Astrocyte of the spinal cord (primary cell): ENCODE data around the gene NFATC1.
"Not testable (repeated sequence)": the region's sequence is repeated elsewhere in the genome, so short reads cannot be mapped to it uniquely, and the experiment has no call there.

Source experiments
- DNase-seq: peaks from one replicate; pipeline ENCODE4 v3.0.0; 2011; ENCODE audit warnings: low read depth, low spot score
- H3K4me3 ChIP-seq: 2 replicates; pipeline ENCODE4 v1.5.1; 2011; ENCODE audit warnings: low read depth, mild to moderate bottlenecking, low read length, moderate library complexity
- CTCF ChIP-seq: IDR thresholded peaks from 2 replicates; pipeline ENCODE4 v1.5.1; 2012; ENCODE audit warnings: low read depth, mild to moderate bottlenecking, low read length, inconsistent platforms
- in situ Hi-C: cut with HindIII; loops from 2 replicates; pipeline ENCODE4 v1.10.0; 2017; ENCODE audit warnings: low sequenced_read_pairs

Gene NFATC1

GRCh38 chr18:79374408-79375171 lies 21.1 kb upstream of the NFATC1 start:
- in situ Hi-C loops: no loop called here
- DNase-seq: no peak
- TF ChIP-seq CTCF: no peak
- no peak overlapping the region for H3K4me3 ChIP-seq

GRCh38 chr18:79375441-79376154 lies 20.1 kb upstream of the NFATC1 start:
- no peak for DNase-seq
- no peak for TF ChIP-seq CTCF
- in situ Hi-C loops: no loop called here
- H3K4me3 ChIP-seq: no peak overlapping the region

- DNase-seq, H3K4me3 ChIP-seq, in situ Hi-C loops: not testable (repeated sequence)
These were observed 19.1 kb upstream of the NFATC1 start for GRCh38 chr18:79376661-79377060.

GRCh38 chr18:79377187-79377891 lies 18.4 kb upstream of the NFATC1 start:
- H3K4me3 ChIP-seq: no peak overlapping the region
- DNase-seq: no peak
- in situ Hi-C loops: no loop called here
- no peak for TF ChIP-seq CTCF

GRCh38 chr18:79378536-79379250 lies 17.0 kb upstream of the NFATC1 start:
- peak; percentile 71 for DNase-seq
- in situ Hi-C loops: no loop called here
- H3K4me3 ChIP-seq: no peak overlapping the region

GRCh38 chr18:79379251-79379905 lies 16.4 kb upstream of the NFATC1 start:
- no peak for TF ChIP-seq CTCF
- in situ Hi-C loops: no loop called here

More at GRCh38 chr18:79378536-79379250, 17.0 kb upstream of the NFATC1 start:
- TF ChIP-seq CTCF: peak; percentile 97

More at GRCh38 chr18:79379251-79379905, 16.4 kb upstream of the NFATC1 start:
- DNase-seq: no peak
- no peak overlapping the region for H3K4me3 ChIP-seq
